HG03442 (cell line): Measurements from ENCODE around the gene LMNA.
"Not testable (repeated sequence)": the region's sequence is repeated elsewhere in the genome, so short reads cannot be mapped to it uniquely, and the experiment has no call there.

Experiments
- ATAC-seq: cut with Tn5 transposase; IDR thresholded peaks from one replicate; pipeline ENCODE4 v1.9.1; 2021; ENCODE audit warnings: mild to moderate bottlenecking, moderate library complexity; ENCODE audit not compliant: unreplicated experiment

Gene LMNA

GRCh38 chr1:156114101-156114918, at the start of gene LMNA:
TSS of gene LMNA (plus strand) at chr1:156114711. CDS start at chr1:156114919, 208 bp downstream.
- ATAC-seq: peak; percentile 66

- no peak for ATAC-seq
Measured at GRCh38 chr1:156065212-156065611, 49.3 kb upstream of the LMNA start.

GRCh38 chr1:156065871-156066270, 48.6 kb upstream of the LMNA start:
- no peak for ATAC-seq

GRCh38 chr1:156067262-156067661, 47.2 kb upstream of the LMNA start:
- no peak for ATAC-seq

- ATAC-seq: no peak
Measured at GRCh38 chr1:156069490-156070455, 44.7 kb upstream of the LMNA start.

- no peak for ATAC-seq
Measured at GRCh38 chr1:156070548-156070947, 44.0 kb upstream of the LMNA start.

GRCh38 chr1:156071332-156071816, 43.1 kb upstream of the LMNA start:
- ATAC-seq: not testable (repeated sequence)

GRCh38 chr1:156072251-156072650, 42.3 kb upstream of the LMNA start:
- ATAC-seq: no peak

- no peak for ATAC-seq
Measured at GRCh38 chr1:156073110-156073687, 41.3 kb upstream of the LMNA start.

- no peak for ATAC-seq
Measured at GRCh38 chr1:156073740-156074139, 40.8 kb upstream of the LMNA start.

- no peak for ATAC-seq
Measured at GRCh38 chr1:156074661-156075060, 39.9 kb upstream of the LMNA start.

GRCh38 chr1:156075162-156075561, 39.3 kb upstream of the LMNA start:
- no peak for ATAC-seq

GRCh38 chr1:156075775-156076204, 38.7 kb upstream of the LMNA start:
- no peak for ATAC-seq

GRCh38 chr1:156076609-156077429, 37.7 kb upstream of the LMNA start:
- peak; percentile 53 for ATAC-seq

- no peak for ATAC-seq
Measured at GRCh38 chr1:156077430-156077760, 37.1 kb upstream of the LMNA start.

- ATAC-seq: no peak
Measured at GRCh38 chr1:156078728-156079127, 35.8 kb upstream of the LMNA start.

GRCh38 chr1:156079762-156080161, 34.7 kb upstream of the LMNA start:
- no peak for ATAC-seq

- no peak for ATAC-seq
Measured at GRCh38 chr1:156080241-156080862, 34.2 kb upstream of the LMNA start.

- ATAC-seq: no peak
Measured at GRCh38 chr1:156080863-156081179, 33.7 kb upstream of the LMNA start.
